ENCODE data around the gene FHIP1B. TPM values are rescaled to one million over a fixed set of nuclear protein-coding genes. Genes with fewer than 3 reads are reported as not detected.

The FHIP1B gene
- total and polyA plus RNA-seq, 11 donors = 13.1 to 30.3 (median 16.3) TPM

DNA sequence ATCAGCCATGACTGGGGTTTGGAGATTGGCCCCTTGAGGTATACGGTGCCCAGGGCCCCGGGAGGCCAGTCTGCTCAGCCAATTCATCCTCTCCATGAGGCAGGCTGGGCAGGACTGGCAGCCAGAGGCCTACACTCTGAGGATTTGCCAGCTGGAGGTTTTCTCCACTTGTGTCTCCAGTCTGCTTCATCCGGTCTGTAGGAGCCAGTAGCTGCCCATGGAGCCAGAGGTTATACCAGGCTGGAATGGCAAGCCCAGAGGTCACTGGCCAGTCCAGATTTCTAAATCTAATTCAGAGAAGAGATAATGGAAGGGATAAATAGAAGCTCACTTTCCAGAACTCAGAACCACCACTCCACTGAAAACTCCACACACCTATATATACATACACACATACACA lies 10.0 kb downstream of the FHIP1B start:
- TF ChIP-seq POLR2A (IDR thresholded peaks at IDR 0.05) = no peak
- TF ChIP-seq, protein P1, sequence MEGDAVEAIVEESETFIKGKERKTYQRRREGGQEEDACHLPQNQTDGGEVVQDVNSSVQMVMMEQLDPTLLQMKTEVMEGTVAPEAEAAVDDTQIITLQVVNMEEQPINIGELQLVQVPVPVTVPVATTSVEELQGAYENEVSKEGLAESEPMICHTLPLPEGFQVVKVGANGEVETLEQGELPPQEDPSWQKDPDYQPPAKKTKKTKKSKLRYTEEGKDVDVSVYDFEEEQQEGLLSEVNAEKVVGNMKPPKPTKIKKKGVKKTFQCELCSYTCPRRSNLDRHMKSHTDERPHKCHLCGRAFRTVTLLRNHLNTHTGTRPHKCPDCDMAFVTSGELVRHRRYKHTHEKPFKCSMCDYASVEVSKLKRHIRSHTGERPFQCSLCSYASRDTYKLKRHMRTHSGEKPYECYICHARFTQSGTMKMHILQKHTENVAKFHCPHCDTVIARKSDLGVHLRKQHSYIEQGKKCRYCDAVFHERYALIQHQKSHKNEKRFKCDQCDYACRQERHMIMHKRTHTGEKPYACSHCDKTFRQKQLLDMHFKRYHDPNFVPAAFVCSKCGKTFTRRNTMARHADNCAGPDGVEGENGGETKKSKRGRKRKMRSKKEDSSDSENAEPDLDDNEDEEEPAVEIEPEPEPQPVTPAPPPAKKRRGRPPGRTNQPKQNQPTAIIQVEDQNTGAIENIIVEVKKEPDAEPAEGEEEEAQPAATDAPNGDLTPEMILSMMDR (IDR thresholded peaks at IDR 0.05) = no peak
- H3K9me3 ChIP-seq = no peaks in the 10 kb centered on the region
- H3K4me3 ChIP-seq = no peak overlapping the region
- intact Hi-C loops (cut with DNase I) = no loop called here
- H3K27me3 ChIP-seq = no peaks in the 10 kb centered on the region
- WGBS, 4 donors = 90 to 98% (median 96%) methylated on average over 3 of the region's 3 CpGs
- peaks cover 3 to 40% (median 21%) of the 10 kb centered on the region in 12 donors for H3K4me1 ChIP-seq
- no peak for ATAC-seq
- H3K27ac ChIP-seq = peak overlapping the region in 1 of 12 donors; percentile 63
- DNase-seq = no peak
- H3K36me3 ChIP-seq = peaks cover 0 to 50% (median 48%) of the 10 kb centered on the region in 9 donors

DNA sequence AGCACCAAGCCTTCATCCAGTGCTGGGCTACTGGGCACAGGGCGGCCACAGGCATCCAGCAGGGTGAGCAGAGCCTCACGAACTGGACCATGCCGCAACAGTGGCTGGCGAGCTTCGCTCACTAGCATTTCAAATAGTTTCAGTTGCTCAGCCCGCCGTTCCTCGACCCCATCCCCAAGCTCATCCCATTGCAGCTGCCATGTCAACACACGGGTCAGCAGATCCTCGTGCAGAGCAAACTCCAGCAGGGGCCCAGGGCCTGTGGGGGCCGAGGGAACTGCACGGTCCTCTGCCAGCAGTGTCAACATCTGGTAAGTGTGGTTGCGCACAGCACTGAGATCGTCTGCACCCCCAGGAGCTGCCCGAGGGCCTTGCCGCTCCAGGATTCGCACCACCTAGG lies 10.6 kb downstream of the FHIP1B start:
- H3K36me3 ChIP-seq = peaks cover 0 to 56% (median 52%) of the 10 kb centered on the region in 9 donors
- H3K4me3 ChIP-seq = no peak overlapping the region
- 95 to 97% (median 96%) methylated on average over 17 of the region's 17 CpGs for WGBS, 4 donors
- peaks cover 3 to 43% (median 21%) of the 10 kb centered on the region in 12 donors for H3K4me1 ChIP-seq
- H3K27ac ChIP-seq = peak overlapping the region in 1 of 12 donors; percentile 63
- no peak for ATAC-seq
- H3K27me3 ChIP-seq = no peaks in the 10 kb centered on the region
- TF ChIP-seq, protein P1 (IDR thresholded peaks at IDR 0.05) = no peak
- TF ChIP-seq POLR2A (IDR thresholded peaks at IDR 0.05) = no peak
- intact Hi-C loops (cut with DNase I) = no loop called here
- no peaks in the 10 kb centered on the region for H3K9me3 ChIP-seq
- DNase-seq = no peak

DNA sequence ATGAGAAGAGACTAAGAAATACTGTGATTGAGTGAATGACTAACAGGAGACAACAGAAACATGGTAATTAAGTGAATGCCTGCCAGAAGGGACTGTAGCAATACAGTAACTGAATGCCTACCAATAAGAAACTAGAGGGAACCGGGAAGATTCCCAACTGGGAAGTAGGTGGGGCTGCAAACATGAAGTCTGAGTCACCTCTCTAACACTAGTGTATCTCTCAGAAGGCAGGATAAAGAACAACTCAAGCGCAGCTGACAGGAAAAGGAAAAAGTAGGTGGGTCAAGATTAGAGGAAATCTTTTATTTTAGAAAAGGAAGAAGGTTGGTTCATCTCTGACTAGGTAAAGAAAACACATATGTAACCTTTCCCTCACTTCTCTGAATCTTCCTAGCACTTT lies 15.1 kb downstream of the FHIP1B start:
- H3K4me3 ChIP-seq = no peak overlapping the region
- H3K27ac ChIP-seq = peak overlapping the region in 8 of 12 donors; percentile 18 to 71 (median 46)
- H3K9me3 ChIP-seq = no peaks in the 10 kb centered on the region
- peak in 3 of 4 donors; percentile 79 to 90 (median 87) for ATAC-seq
- intact Hi-C loops (cut with DNase I) = no loop called here
- WGBS, 4 donors = 41 to 57% (median 49%) methylated on average over 2 of the region's 2 CpGs
- H3K27me3 ChIP-seq = no peaks in the 10 kb centered on the region
- H3K36me3 ChIP-seq = peaks cover 0 to 100% (median 96%) of the 10 kb centered on the region in 9 donors
- TF ChIP-seq, protein P1 (IDR thresholded peaks at IDR 0.05) = no peak
- TF ChIP-seq POLR2A (IDR thresholded peaks at IDR 0.05) = no peak
- peaks cover 0 to 24% (median 3%) of the 10 kb centered on the region in 12 donors for H3K4me1 ChIP-seq
- DNase-seq = no peak

DNA sequence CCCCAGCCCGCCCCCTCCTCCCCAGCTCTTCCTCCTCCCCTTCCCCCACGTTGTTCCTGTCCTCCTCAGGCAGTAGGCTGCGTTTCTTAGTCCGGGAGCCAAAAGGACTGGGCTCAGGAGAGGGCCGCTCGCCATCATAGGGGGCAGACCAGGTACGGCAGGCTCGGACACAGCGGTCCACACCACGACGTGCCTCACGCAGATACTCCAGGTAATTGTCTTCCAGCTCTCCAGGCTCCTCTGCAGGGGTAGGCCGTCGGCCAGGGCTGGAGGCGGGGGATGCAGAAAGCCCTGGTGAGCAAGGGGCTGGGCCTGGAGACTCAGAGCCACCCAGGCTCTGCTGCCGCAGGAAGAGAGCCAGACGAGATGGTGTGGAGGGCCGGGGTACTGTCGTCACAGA lies 16.7 kb downstream of the FHIP1B start:
- TF ChIP-seq, protein P1 (IDR thresholded peaks at IDR 0.05) = no peak
- no peak for TF ChIP-seq POLR2A (IDR thresholded peaks at IDR 0.05)
- H3K36me3 ChIP-seq = peaks cover 0 to 100% (median 96%) of the 10 kb centered on the region in 9 donors
- WGBS, 4 donors = 88 to 94% (median 91%) methylated on average over 18 to 19 of the region's 19 CpGs
- no peaks in the 10 kb centered on the region for H3K9me3 ChIP-seq
- peaks cover 0 to 24% (median 1%) of the 10 kb centered on the region in 12 donors for H3K4me1 ChIP-seq
- no peaks in the 10 kb centered on the region for H3K27me3 ChIP-seq
- intact Hi-C loops (cut with DNase I) = no loop called here
- DNase-seq = no peak
- no peak overlapping the region for H3K4me3 ChIP-seq
- no peak overlapping the region for H3K27ac ChIP-seq
- no peak for ATAC-seq

All from heart left ventricle (tissue), 16 donors.